Stomach (tissue), 4 donors: ENCODE results near the gene SELENOM.

Source experiments
- POLR2A ChIP-seq, 4 donors: fragments of 450-650 bp; IDR thresholded peaks; one replicate each; pipeline ENCODE4 v1.6.1; 2016; ENCODE audit warnings: antibody characterized with exemption in 4 of 4, control low read depth in 2 of 4, mild to moderate bottlenecking in 1 of 4, moderate library complexity in 1 of 4
- TF ChIP-seq, protein P1 (sequence below), 7 experiments: fragments of 450-650 bp in 4 of 7; fragments of 200-600 bp in 3 of 7; sonication (generic) in 3 of 7; IDR thresholded peaks; one replicate each; pipeline ENCODE4 v1.5.1; 2016 to 2019; ENCODE audit warnings: antibody characterized with exemption in 7 of 7, control low read depth in 2 of 7, mild to moderate bottlenecking in 1 of 7

DNA sequence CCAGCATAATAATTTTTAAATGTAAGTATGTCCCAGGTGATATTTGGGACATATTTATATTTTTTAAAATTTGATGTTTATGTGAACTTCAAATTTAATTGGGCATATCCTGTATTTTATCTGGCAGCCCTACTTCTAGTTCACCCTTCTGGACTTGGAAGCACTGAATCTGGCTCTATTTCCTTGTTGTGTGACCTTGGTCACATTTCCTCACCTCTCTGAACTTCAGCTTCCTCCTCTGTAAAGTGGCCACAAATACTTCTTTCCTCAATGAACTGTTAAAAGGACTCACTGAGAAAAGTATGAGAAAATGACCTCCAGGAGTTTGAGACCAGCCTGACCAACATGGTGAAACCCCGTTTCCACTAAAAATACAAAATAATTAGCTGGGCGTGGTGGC, 44.5 kb upstream of the SELENOM start:
- no peak for TF ChIP-seq POLR2A (IDR thresholded peaks at IDR 0.05)
- TF ChIP-seq, protein P1, sequence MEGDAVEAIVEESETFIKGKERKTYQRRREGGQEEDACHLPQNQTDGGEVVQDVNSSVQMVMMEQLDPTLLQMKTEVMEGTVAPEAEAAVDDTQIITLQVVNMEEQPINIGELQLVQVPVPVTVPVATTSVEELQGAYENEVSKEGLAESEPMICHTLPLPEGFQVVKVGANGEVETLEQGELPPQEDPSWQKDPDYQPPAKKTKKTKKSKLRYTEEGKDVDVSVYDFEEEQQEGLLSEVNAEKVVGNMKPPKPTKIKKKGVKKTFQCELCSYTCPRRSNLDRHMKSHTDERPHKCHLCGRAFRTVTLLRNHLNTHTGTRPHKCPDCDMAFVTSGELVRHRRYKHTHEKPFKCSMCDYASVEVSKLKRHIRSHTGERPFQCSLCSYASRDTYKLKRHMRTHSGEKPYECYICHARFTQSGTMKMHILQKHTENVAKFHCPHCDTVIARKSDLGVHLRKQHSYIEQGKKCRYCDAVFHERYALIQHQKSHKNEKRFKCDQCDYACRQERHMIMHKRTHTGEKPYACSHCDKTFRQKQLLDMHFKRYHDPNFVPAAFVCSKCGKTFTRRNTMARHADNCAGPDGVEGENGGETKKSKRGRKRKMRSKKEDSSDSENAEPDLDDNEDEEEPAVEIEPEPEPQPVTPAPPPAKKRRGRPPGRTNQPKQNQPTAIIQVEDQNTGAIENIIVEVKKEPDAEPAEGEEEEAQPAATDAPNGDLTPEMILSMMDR (IDR thresholded peaks at IDR 0.05), result no peak
